Neural crest cell (in vitro differentiated cells): ENCODE results near the gene MGMT. TPM values are rescaled to one million over a fixed set of nuclear protein-coding genes. Genes with fewer than 3 reads are reported as not detected.

Source experiments
- DNase-seq: peaks from one replicate; pipeline ENCODE4 v3.0.0; 2021; ENCODE audit warnings: low read depth, mixed read lengths, low spot score
- H3K27ac Mint-ChIP-seq: one replicate; pipeline ENCODE4 v1.8.0; 2021; ENCODE audit warnings: mild to moderate bottlenecking, mixed read lengths; ENCODE audit not compliant: unreplicated experiment
- H3K27me3 Mint-ChIP-seq: 2 replicates; pipeline ENCODE4 v1.8.0; 2021; ENCODE audit warnings: low read depth, mild to moderate bottlenecking, mixed read lengths
- H3K36me3 Mint-ChIP-seq: 2 replicates; pipeline ENCODE4 v1.8.0; 2021; ENCODE audit warnings: low read depth, mild to moderate bottlenecking, mixed read lengths
- H3K4me1 Mint-ChIP-seq: 2 replicates; pipeline ENCODE4 v1.8.0; 2021; ENCODE audit warnings: mixed read lengths
- H3K4me3 Mint-ChIP-seq: one replicate; pipeline ENCODE4 v1.8.0; 2021; ENCODE audit warnings: mild to moderate bottlenecking, mixed read lengths
- H3K9me3 Mint-ChIP-seq: 2 replicates; pipeline ENCODE4 v1.8.0; 2021; ENCODE audit warnings: mixed read lengths
- total RNA-seq: library from RNA; stranded (reverse); gene quantifications from 2 replicates; pipeline ENCODE4 v1.2.1, GENCODE V29; 2021
- TF ChIP-seq, protein P1 (sequence below): fragments of 200-600 bp; sonication (generic); conservative IDR thresholded peaks from 2 replicates; pipeline ENCODE4 v1.5.0; 2021; ENCODE audit warnings: antibody characterized with exemption, mild to moderate bottlenecking

Gene MGMT
- total RNA-seq, 1 donor from 2014 or later: 15.8 TPM

DNA sequence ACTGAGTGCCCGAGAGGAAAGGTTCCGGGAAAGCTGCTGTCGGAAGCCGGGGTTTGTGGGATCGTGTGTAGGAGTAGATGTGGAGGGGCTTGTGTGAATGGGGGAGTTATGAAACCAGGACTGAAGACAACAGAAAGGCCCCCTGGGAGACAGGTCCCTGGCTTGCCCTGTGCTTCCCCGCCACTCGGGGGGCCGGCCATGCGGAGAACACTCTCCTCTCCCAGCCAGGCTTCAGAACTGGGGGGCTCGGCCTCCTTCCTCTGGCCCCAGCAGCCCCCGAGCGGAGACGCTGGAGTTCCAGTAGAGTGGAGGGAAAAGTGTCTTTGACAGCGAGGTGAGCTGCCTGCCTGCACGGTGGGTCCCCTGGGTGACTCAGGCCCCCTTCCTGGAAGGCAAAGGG is 185.0 kb downstream of the MGMT start:
- Mint-ChIP-seq H3K27ac (no peak overlapping the region), H3K27me3 (no peaks in the 10 kb centered on the region), H3K4me1 (peaks cover 9% of the 10 kb centered on the region), H3K9me3 (no peaks in the 10 kb centered on the region), H3K36me3 (no peaks in the 10 kb centered on the region), H3K4me3 (no peak overlapping the region)
- no peak for DNase-seq
- TF ChIP-seq, protein P1, sequence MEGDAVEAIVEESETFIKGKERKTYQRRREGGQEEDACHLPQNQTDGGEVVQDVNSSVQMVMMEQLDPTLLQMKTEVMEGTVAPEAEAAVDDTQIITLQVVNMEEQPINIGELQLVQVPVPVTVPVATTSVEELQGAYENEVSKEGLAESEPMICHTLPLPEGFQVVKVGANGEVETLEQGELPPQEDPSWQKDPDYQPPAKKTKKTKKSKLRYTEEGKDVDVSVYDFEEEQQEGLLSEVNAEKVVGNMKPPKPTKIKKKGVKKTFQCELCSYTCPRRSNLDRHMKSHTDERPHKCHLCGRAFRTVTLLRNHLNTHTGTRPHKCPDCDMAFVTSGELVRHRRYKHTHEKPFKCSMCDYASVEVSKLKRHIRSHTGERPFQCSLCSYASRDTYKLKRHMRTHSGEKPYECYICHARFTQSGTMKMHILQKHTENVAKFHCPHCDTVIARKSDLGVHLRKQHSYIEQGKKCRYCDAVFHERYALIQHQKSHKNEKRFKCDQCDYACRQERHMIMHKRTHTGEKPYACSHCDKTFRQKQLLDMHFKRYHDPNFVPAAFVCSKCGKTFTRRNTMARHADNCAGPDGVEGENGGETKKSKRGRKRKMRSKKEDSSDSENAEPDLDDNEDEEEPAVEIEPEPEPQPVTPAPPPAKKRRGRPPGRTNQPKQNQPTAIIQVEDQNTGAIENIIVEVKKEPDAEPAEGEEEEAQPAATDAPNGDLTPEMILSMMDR: no peak

- no peak for DNase-seq
- Mint-ChIP-seq H3K9me3 (no peaks in the 10 kb centered on the region), H3K27ac (no peak overlapping the region)
These were observed 185.6 kb downstream of the MGMT start for GRCh38 chr10:129652521-129653201.

GRCh38 chr10:129653428-129653827 is 186.4 kb downstream of the MGMT start:
- DNase-seq: no peak
- H3K36me3 Mint-ChIP-seq: no peaks in the 10 kb centered on the region
- peak overlapping the region; percentile 78 for H3K27ac Mint-ChIP-seq
- no peaks in the 10 kb centered on the region for H3K27me3 Mint-ChIP-seq
- H3K4me3 Mint-ChIP-seq: no peak overlapping the region
- TF ChIP-seq, protein P1: no peak
- no peaks in the 10 kb centered on the region for H3K9me3 Mint-ChIP-seq
- H3K4me1 Mint-ChIP-seq: peaks cover 18% of the 10 kb centered on the region

More at GRCh38 chr10:129652521-129653201, 185.6 kb downstream of the MGMT start:
- Mint-ChIP-seq H3K4me3 (no peak overlapping the region), H3K36me3 (no peaks in the 10 kb centered on the region), H3K27me3 (no peaks in the 10 kb centered on the region), H3K4me1 (peaks cover 13% of the 10 kb centered on the region)
- TF ChIP-seq, protein P1: no peak

DNA sequence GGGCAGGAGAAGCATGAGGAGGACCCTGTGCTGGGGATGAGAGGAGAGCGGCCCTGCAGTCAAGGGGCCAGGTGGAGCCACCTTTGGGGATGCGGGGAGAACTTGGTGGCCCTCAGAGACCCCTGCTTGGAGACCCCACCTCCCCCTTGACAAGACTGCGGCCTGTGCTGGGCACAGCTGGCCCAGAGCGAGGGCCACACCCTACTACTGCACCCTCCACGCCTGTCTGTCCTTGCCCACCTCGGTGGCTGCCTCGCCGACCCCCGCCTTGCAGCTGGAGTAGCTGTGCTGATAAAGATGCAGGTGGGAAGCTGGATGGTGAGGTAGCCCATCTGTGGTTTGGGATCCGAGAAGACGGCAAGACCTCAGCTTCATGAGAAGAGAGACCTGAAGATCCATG is 186.8 kb downstream of the MGMT start:
- Mint-ChIP-seq H3K4me1 (peaks cover 18% of the 10 kb centered on the region), H3K4me3 (no peak overlapping the region), H3K27ac (peak overlapping the region; percentile 78), H3K27me3 (no peaks in the 10 kb centered on the region), H3K36me3 (no peaks in the 10 kb centered on the region), H3K9me3 (no peaks in the 10 kb centered on the region)
- no peak for DNase-seq
- TF ChIP-seq, protein P1: no peak

DNA sequence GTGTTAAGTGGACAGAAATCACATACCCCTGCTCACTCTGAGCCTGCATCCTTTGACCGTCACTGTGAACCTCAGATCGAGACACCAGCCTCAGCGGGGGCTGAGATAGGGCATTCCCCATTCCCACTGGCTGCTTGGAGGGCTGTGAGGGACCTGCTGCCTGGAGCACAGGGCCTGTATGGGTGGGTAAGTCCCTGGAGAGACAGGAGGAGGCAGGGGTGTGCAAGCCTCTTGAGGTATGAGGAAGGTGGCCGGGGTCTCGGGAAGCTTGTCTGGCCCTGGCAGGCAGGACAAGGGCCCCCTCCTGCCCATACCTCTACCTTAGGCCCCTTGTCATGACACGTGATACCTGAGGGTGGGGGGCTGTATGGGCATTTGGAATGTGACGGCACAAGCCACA is 187.4 kb downstream of the MGMT start:
- Mint-ChIP-seq H3K27me3 (no peaks in the 10 kb centered on the region), H3K9me3 (no peaks in the 10 kb centered on the region), H3K27ac (peak overlapping the region; percentile 75), H3K4me3 (no peak overlapping the region), H3K36me3 (no peaks in the 10 kb centered on the region), H3K4me1 (peaks cover 18% of the 10 kb centered on the region)
- TF ChIP-seq, protein P1: no peak
- no peak for DNase-seq
